GM18907 (cell line): ENCODE data around the gene NFIA.

Experiments
- ATAC-seq: cut with Tn5 transposase; IDR thresholded peaks from one replicate; pipeline ENCODE4 v1.9.1; 2021; ENCODE audit warnings: mild to moderate bottlenecking, moderate library complexity; ENCODE audit not compliant: unreplicated experiment

Gene NFIA

DNA sequence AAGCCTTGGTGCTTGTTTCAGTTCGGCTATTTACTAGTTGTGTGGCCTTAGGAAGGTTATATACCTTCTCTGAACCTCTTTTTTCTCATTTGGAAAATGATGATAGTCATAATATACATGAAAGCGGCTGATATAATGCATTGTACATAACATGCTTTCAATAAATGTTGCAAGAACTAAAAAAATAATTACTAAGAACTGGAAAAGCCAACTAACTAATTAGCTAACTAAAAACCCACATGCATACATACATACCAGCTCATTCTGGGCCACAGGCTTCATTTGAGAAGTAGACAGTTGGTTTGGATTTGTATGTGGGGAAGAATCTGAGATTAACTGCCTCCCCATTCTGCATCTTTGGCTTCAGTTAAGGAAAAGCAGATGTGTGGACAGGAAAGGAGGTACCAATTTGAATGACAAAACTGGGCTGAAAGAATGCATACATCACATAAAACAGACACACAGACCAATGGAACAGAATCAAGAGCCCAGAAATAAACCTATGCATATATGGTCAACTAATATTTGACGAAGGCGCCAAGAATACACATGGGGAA is 424.7 kb downstream of the NFIA start:
- no peak for ATAC-seq
